ENCODE measurements around the gene DZIP1L.

- no peak for TF ChIP-seq REST (IDR thresholded peaks at IDR 0.05; ENCODE audit: insufficient read depth in 1 of 2, low read depth in 2 of 2, low read length in 2 of 2)
- no peak for TF ChIP-seq TAF1 (IDR thresholded peaks at IDR 0.05; ENCODE audit: borderline replicate concordance, insufficient read depth, low read length)
- TF ChIP-seq POLR2AphosphoS5 (IDR thresholded peaks at IDR 0.05; ENCODE audit: low read depth, low read length), result no peak
- TF ChIP-seq SIN3A (IDR thresholded peaks at IDR 0.05; ENCODE audit: borderline replicate concordance, insufficient read depth, low read length), result no peak
- TF ChIP-seq FOXP2 (optimal IDR thresholded peaks at IDR 0.05; ENCODE audit: borderline replicate concordance, extremely low read depth, extremely low read length, insufficient read depth), result no peak
These were observed 10.3 kb upstream of the DZIP1L start for GRCh38 chr3:138125548-138126221.
